GM06990 (cell line): Measurements from ENCODE around the gene ZSWIM4.
A peak's percentile ranks its signal among the peaks of the same experiment; 100 is the strongest.

Source experiments
- DNase-seq: peaks from one replicate; pipeline ENCODE4 v3.0.0-alpha.2; 2011; ENCODE audit not compliant: insufficient read length; ENCODE audit errors: extremely low read depth
- H3K27me3 ChIP-seq: replicated peaks from 2 replicates; pipeline ENCODE4 v1.6.0; 2011; ENCODE audit warnings: low read length; ENCODE audit not compliant: control insufficient read depth, insufficient read depth
- H3K36me3 ChIP-seq: 2 replicates; pipeline ENCODE4 v1.5.1; 2011; ENCODE audit warnings: low read length; ENCODE audit not compliant: control insufficient read depth, insufficient read depth
- H3K4me3 ChIP-seq: replicated peaks from 2 replicates; pipeline ENCODE4 v1.5.1; 2011; ENCODE audit warnings: low read depth, mild to moderate bottlenecking, control low read depth, low read length
- TF ChIP-seq, protein P1 (sequence below): IDR thresholded peaks from 2 replicates; pipeline ENCODE4 v1.5.1; 2011; ENCODE audit warnings: low read length, control low read depth, mild to moderate bottlenecking, inconsistent platforms; ENCODE audit not compliant: insufficient read depth, poor library complexity, severe bottlenecking

Gene ZSWIM4

DNA sequence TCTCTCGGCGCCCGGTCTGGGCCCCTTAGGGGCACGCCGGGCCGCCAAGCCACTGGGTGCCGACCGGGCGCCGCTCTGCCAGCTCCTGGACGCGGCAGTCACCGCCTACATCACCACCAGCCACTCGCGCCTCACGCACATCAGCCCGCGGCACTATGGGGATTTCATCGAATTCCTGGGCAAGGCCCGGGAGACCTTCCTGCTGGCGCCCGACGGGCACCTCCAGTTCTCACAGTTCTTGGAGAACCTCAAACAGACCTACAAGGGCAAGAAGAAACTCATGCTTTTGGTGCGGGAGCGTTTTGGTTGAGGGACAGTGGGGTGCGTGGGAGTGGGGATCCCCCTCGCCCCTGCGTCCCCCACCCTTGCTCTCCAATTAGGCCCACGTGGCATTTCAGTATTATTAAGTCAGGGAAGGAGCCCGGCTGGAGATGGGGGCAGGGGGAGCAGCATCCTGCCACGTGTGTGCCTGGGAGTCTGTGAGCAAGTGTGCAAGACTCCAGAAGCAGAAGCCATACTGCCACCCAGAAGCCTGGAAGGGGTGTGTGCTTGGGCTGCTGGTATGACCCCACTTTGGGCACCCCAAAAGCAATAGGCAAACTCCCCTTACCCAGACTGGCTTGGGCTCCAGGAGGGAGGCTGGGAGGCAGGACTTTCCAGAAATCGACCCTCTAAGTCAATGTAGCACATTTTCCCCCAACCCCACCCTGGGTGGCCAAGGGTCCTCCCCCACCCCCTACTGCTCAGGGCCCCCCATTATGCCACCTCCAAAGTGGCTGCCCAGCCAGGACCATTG is 35.7 kb downstream of the ZSWIM4 start:
- DNase-seq: no peak
- peaks cover 12% of the 10 kb centered on the region for H3K36me3 ChIP-seq
- H3K4me3 ChIP-seq: no peak overlapping the region
- no peaks in the 10 kb centered on the region for H3K27me3 ChIP-seq
- TF ChIP-seq, protein P1, sequence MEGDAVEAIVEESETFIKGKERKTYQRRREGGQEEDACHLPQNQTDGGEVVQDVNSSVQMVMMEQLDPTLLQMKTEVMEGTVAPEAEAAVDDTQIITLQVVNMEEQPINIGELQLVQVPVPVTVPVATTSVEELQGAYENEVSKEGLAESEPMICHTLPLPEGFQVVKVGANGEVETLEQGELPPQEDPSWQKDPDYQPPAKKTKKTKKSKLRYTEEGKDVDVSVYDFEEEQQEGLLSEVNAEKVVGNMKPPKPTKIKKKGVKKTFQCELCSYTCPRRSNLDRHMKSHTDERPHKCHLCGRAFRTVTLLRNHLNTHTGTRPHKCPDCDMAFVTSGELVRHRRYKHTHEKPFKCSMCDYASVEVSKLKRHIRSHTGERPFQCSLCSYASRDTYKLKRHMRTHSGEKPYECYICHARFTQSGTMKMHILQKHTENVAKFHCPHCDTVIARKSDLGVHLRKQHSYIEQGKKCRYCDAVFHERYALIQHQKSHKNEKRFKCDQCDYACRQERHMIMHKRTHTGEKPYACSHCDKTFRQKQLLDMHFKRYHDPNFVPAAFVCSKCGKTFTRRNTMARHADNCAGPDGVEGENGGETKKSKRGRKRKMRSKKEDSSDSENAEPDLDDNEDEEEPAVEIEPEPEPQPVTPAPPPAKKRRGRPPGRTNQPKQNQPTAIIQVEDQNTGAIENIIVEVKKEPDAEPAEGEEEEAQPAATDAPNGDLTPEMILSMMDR: no peak

DNA sequence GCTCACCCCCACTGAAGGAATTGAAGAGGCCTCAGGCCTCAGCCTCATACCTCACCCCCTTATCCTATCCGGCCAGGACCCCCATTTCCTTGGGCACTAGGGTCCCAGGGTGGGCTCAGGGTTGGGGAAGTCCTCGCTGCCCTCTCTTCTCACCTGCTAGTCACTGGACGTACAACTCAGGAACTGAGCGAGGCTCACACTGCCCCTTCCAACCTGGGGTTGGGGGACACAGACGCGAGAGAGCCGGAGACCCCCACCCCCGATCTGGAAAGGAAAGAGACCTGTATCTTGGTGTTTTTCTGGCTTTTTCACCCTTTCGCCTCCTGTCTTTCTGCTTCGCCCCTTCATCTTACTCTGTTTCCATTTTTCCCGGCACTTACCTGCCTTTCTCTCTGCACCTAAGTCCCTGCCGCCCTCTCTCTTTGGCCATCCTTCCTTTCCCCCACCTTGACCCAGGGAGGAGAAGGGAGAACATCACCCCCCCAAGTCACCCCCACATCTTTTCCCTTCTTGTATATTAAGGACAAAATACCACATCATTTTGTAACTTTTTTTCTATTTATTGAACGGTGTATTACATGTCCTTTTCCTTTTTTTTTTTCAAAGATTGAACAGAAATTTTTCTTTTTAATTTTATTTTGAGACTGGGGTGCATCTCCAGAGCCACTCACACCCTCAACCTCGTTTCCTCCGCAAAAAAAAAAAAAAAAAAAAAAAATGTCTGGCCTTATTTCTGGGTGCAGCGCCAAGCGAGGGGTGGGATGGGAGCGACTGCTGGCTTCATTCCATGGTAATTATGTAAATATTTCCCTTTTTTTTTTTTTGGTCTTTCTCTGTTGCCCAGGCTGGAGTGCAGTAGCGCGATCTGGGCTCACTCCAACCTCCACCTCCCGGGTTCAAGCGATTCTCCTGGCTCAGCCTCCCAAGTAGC is 36.6 kb downstream of the ZSWIM4 start:
- TF ChIP-seq, protein P1: no peak
- DNase-seq: no peak
- H3K36me3 ChIP-seq: peaks cover 17% of the 10 kb centered on the region

DNA sequence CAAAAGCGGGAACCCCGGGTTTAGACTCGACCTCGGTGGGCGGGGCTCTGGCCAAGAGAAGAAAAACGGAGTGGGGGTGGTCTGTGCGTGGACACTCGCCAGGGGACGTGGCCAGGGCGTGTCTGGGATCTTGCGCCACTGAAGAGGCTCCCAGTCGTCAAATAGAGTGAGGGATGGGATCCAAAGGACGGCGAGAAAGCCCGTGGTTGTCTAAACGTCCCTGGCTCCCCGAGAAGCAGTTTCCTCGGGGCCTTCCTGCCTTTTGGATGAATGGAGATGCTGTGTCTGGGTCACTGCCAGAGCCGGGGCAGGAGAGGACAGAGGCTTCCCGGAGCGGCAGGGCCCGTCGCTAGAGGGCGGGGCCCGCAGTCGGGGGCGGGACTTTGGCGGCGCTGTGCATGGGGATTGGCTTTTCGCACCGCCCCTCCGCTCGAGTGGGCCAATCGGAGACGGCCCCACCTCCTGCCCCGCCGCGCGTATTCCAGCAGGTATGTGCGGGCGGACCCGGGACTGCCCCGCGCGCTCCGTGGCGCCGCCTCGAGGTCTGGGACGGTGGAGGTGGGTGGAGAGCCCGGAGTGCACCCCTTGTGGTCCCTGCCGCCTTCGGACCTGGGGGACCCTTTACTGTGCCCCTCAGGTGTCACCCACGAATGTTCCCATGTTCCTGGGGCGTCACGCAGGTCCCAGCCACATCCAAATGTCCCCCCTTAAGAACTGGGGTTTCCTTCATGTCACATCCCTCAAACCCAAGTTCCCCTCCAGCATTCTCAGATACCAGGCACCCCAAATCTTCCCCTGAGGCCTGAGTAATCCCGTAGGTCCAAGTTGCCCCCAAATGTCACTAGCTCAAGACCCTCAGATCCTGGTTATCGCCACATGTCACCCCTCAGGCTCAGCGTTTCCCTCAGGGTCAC is 38.3 kb downstream of the ZSWIM4 start:
- H3K36me3 ChIP-seq: peaks cover 17% of the 10 kb centered on the region

More for the DNA sequence above, 36.6 kb downstream of the ZSWIM4 start:
- no peaks in the 10 kb centered on the region for H3K27me3 ChIP-seq
- no peak overlapping the region for H3K4me3 ChIP-seq

DNA sequence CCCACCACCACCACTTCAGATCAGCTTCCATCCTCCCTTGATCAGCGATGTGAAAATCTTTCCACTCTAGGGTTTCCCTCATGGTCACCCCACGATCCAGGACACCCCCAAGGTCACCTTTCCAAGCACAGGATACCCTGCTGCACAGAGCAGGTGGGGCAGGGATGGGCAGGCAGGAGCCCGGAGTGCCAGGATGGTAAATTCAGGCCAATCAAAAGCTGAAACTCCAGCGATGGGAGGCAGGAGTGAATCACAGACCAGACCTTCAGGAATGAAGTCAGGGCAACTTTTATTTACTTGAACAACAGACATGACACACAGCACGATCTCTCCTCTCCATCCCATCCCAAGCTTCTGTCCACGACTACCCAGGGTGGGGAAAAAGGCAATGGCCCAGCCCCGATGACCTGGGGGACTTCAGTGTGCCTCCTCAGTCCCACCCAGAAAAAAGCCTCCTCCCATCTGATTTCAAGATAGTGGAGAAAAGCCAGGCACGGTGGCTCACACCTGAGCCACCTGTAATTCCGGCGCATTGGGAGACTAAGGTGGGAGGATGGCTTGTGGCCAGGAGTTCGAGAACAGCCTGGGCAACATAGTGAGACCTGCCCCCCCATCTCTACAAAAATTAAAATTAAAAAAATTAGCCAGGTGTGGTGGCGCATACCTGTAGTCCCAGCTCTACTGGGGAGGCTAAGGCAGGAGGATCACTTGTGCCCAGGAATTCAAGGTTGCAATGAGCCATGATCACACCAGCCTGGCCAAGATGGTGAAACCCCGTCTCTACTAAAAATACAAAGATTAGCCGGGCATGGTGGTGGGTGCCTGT is 39.2 kb downstream of the ZSWIM4 start:
- Histone ChIP-seq H3K4me3 (no peak overlapping the region), H3K36me3 (peaks cover 17% of the 10 kb centered on the region), H3K27me3 (no peaks in the 10 kb centered on the region)
- TF ChIP-seq, protein P1: no peak
- no peak for DNase-seq

More for the DNA sequence above, 38.3 kb downstream of the ZSWIM4 start:
- H3K4me3 ChIP-seq: peak overlapping the region; percentile 55
- TF ChIP-seq, protein P1: peak; percentile 72
- peak; percentile 90 for DNase-seq
- H3K27me3 ChIP-seq: no peaks in the 10 kb centered on the region
